ENCODE results near the gene TMEM129. TPM values are rescaled to one million over a fixed set of nuclear protein-coding genes. Genes with fewer than 3 reads are reported as not detected.
A peak's percentile ranks its signal among the peaks of the same experiment; 100 is the strongest.

TMEM129 gene
- total RNA-seq, 4 donors from 2014 or later = 50.4 to 77.2 (median 57.6) TPM

- 72% methylated on average over 8 of the region's 14 CpGs for WGBS
Observed at GRCh38 chr4:1749826-1750225, 28.7 kb upstream of the TMEM129 start.

GRCh38 chr4:1749370-1749769 lies 28.2 kb upstream of the TMEM129 start:
- peaks cover 43% of the 10 kb centered on the region for H3K4me1 ChIP-seq
- no peak for DNase-seq (ENCODE audit: low spot score in 2 of 2)
- 40% methylated on average over 1 of the region's 3 CpGs for WGBS
- no peak overlapping the region for H3K27ac ChIP-seq
- no peaks in the 10 kb centered on the region for H3K36me3 ChIP-seq
- no peaks in the 10 kb centered on the region for H3K9me3 ChIP-seq
- H3K27me3 ChIP-seq = peaks cover 4% of the 10 kb centered on the region
- no peak for TF ChIP-seq POLR2A (IDR thresholded peaks at IDR 0.05)
- no peak overlapping the region for H3K4me3 ChIP-seq

More at GRCh38 chr4:1749826-1750225, 28.7 kb upstream of the TMEM129 start:
- no peak for TF ChIP-seq EP300 (IDR thresholded peaks at IDR 0.05)
- TF ChIP-seq CTCF (IDR thresholded peaks at IDR 0.05) = no peak
- TF ChIP-seq POLR2A (IDR thresholded peaks at IDR 0.05) = no peak
- TF ChIP-seq POLR2AphosphoS5 (IDR thresholded peaks at IDR 0.05) = no peak
- Histone ChIP-seq H3K9me3 (no peaks in the 10 kb centered on the region), H3K36me3 (no peaks in the 10 kb centered on the region), H3K27me3 (peaks cover 4% of the 10 kb centered on the region), H3K4me1 (peaks cover 47% of the 10 kb centered on the region), H3K4me3 (no peak overlapping the region), H3K27ac (no peak overlapping the region)
- DNase-seq (ENCODE audit: low spot score in 2 of 2) = no peak

- TF ChIP-seq EP300 (IDR thresholded peaks at IDR 0.05) (no peak), CTCF (IDR thresholded peaks at IDR 0.05) (peak; percentile 42 to 75)
- Histone ChIP-seq H3K4me3 (no peak overlapping the region), H3K36me3 (no peaks in the 10 kb centered on the region), H3K4me1 (peaks cover 34% of the 10 kb centered on the region), H3K9me3 (no peaks in the 10 kb centered on the region), H3K27ac (no peak overlapping the region), H3K27me3 (peaks cover 4% of the 10 kb centered on the region)
- DNase-seq (ENCODE audit: low spot score in 2 of 2) = no peak
- 1% methylated on average over 9 of the region's 29 CpGs for WGBS
Observed at GRCh38 chr4:1748465-1748995, 27.4 kb upstream of the TMEM129 start.

- Histone ChIP-seq H3K4me3 (no peak overlapping the region), H3K9me3 (no peaks in the 10 kb centered on the region), H3K4me1 (peaks cover 25% of the 10 kb centered on the region), H3K36me3 (peaks cover 1% of the 10 kb centered on the region), H3K27ac (no peak overlapping the region), H3K27me3 (peaks cover 4% of the 10 kb centered on the region)
- no peak for DNase-seq (ENCODE audit: low spot score in 2 of 2)
- 91% methylated on average over 16 of the region's 16 CpGs for WGBS
- no peak for TF ChIP-seq EP300 (IDR thresholded peaks at IDR 0.05)
- no peak for TF ChIP-seq POLR2AphosphoS5 (IDR thresholded peaks at IDR 0.05)
- TF ChIP-seq POLR2A (IDR thresholded peaks at IDR 0.05) = no peak
- no peak for TF ChIP-seq CTCF (IDR thresholded peaks at IDR 0.05)
Observed at GRCh38 chr4:1747603-1747967, 26.5 kb upstream of the TMEM129 start.

GRCh38 chr4:1746919-1747602 lies 25.9 kb upstream of the TMEM129 start:
- Histone ChIP-seq H3K27ac (no peak overlapping the region), H3K27me3 (peaks cover 4% of the 10 kb centered on the region), H3K4me3 (no peak overlapping the region), H3K9me3 (no peaks in the 10 kb centered on the region), H3K4me1 (peaks cover 19% of the 10 kb centered on the region), H3K36me3 (peaks cover 4% of the 10 kb centered on the region)
- DNase-seq (ENCODE audit: low spot score in 2 of 2) = no peak
- 100% methylated on average over 1 of the region's 33 CpGs for WGBS
- TF ChIP-seq POLR2A (IDR thresholded peaks at IDR 0.05) (no peak), EP300 (IDR thresholded peaks at IDR 0.05) (no peak), POLR2AphosphoS5 (IDR thresholded peaks at IDR 0.05) (no peak), CTCF (IDR thresholded peaks at IDR 0.05) (no peak)
